ENCODE measurements around the gene PON2. TPM values are rescaled to one million over a fixed set of nuclear protein-coding genes. Genes with fewer than 3 reads are reported as not detected.

The PON2 gene
- polyA plus RNA-seq, 1 donor from 2014 or later, result 23.1 TPM

DNA sequence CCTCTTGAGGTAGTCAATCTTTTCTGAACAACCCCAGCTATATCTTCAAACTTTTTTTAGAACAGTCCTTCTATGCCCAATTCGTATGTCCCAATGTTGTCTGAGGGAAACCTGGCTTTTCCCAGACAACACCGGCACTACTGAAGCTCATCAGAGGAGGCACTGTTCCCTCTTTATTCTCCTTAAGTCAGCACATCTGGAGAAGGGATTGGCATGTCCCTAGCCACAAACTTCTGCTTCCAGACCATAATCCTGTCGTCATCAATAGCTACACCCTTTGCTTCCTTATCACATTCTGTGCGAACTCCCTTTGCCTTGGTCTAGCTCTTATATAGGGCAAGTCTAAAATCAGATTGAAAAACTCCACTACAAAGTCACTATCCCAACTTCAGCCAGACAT, 61.5 kb downstream of the PON2 start:
- Histone ChIP-seq H3K9ac (ENCODE audit: low read length) (no peak overlapping the region), H3K27ac (ENCODE audit: low read length) (no peak overlapping the region), H3K27me3 (ENCODE audit: insufficient read depth, low read depth, low read length) (no peaks in the 10 kb centered on the region), H3K4me3 (ENCODE audit: low read length) (no peak overlapping the region), H3K79me2 (replicated peaks; ENCODE audit: insufficient read depth, low read length) (no peaks in the 10 kb centered on the region), H3K4me2 (ENCODE audit: low read length) (no peak overlapping the region), H3K9me2 (ENCODE audit: insufficient read depth, low read length) (no peaks in the 10 kb centered on the region), H3K9me3 (ENCODE audit: low read length) (no peaks in the 10 kb centered on the region), H3F3A (ENCODE audit: insufficient read depth, low read length, poor library complexity, severe bottlenecking) (no peaks in the 10 kb centered on the region), H3K36me3 (ENCODE audit: insufficient read depth, low read length) (no peaks in the 10 kb centered on the region), H4K20me1 (ENCODE audit: insufficient read depth) (no peaks in the 10 kb centered on the region), H2AFZ (ENCODE audit: low read depth, low read length) (no peak overlapping the region)
- no peak for TF ChIP-seq RAD21 (conservative IDR thresholded peaks at IDR 0.05)
- TF ChIP-seq, protein P1, sequence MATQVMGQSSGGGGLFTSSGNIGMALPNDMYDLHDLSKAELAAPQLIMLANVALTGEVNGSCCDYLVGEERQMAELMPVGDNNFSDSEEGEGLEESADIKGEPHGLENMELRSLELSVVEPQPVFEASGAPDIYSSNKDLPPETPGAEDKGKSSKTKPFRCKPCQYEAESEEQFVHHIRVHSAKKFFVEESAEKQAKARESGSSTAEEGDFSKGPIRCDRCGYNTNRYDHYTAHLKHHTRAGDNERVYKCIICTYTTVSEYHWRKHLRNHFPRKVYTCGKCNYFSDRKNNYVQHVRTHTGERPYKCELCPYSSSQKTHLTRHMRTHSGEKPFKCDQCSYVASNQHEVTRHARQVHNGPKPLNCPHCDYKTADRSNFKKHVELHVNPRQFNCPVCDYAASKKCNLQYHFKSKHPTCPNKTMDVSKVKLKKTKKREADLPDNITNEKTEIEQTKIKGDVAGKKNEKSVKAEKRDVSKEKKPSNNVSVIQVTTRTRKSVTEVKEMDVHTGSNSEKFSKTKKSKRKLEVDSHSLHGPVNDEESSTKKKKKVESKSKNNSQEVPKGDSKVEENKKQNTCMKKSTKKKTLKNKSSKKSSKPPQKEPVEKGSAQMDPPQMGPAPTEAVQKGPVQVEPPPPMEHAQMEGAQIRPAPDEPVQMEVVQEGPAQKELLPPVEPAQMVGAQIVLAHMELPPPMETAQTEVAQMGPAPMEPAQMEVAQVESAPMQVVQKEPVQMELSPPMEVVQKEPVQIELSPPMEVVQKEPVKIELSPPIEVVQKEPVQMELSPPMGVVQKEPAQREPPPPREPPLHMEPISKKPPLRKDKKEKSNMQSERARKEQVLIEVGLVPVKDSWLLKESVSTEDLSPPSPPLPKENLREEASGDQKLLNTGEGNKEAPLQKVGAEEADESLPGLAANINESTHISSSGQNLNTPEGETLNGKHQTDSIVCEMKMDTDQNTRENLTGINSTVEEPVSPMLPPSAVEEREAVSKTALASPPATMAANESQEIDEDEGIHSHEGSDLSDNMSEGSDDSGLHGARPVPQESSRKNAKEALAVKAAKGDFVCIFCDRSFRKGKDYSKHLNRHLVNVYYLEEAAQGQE (IDR thresholded peaks at IDR 0.05; ENCODE audit: borderline replicate concordance), result no peak
- TF ChIP-seq TAF1 (IDR thresholded peaks at IDR 0.05; ENCODE audit: low read depth), result no peak
- TF ChIP-seq, protein P2, sequence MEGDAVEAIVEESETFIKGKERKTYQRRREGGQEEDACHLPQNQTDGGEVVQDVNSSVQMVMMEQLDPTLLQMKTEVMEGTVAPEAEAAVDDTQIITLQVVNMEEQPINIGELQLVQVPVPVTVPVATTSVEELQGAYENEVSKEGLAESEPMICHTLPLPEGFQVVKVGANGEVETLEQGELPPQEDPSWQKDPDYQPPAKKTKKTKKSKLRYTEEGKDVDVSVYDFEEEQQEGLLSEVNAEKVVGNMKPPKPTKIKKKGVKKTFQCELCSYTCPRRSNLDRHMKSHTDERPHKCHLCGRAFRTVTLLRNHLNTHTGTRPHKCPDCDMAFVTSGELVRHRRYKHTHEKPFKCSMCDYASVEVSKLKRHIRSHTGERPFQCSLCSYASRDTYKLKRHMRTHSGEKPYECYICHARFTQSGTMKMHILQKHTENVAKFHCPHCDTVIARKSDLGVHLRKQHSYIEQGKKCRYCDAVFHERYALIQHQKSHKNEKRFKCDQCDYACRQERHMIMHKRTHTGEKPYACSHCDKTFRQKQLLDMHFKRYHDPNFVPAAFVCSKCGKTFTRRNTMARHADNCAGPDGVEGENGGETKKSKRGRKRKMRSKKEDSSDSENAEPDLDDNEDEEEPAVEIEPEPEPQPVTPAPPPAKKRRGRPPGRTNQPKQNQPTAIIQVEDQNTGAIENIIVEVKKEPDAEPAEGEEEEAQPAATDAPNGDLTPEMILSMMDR (IDR thresholded peaks at IDR 0.05; ENCODE audit: poor library complexity, severe bottlenecking), result no peak

DNA sequence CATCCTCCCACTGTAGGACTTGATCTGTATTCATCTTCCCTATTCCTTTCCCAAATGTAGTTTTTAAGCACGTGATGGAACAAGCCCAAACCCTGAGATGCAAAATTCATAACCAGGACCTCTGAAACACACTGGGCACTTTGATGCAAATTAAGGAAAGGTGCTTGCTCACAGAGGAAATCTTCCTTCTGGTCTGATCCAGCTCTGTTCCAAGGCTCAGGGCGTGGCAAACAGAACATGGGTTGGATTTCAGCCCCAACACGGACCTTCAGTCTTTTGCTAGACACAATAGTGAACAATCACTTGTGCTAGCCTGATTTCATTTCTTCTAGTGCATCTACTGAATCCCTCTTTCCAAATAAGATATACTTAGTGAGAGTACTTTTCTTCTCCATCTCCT, 66.6 kb downstream of the PON2 start:
- no peaks in the 10 kb centered on the region for H3K27me3 ChIP-seq (ENCODE audit: insufficient read depth, low read depth, low read length)
- H3K4me2 ChIP-seq (ENCODE audit: low read length), result no peak overlapping the region
- no peaks in the 10 kb centered on the region for H3K36me3 ChIP-seq (ENCODE audit: insufficient read depth, low read length)
- no peak overlapping the region for H3K27ac ChIP-seq (ENCODE audit: low read length)
- H3K9ac ChIP-seq (ENCODE audit: low read length), result no peak overlapping the region
- TF ChIP-seq MXI1 (conservative IDR thresholded peaks at IDR 0.05; ENCODE audit: poor library complexity, severe bottlenecking) (no peak), EP300 (conservative IDR thresholded peaks at IDR 0.05; ENCODE audit: poor library complexity, severe bottlenecking) (no peak), POLR2AphosphoS5 (IDR thresholded peaks at IDR 0.05) (no peak), TAF1 (IDR thresholded peaks at IDR 0.05; ENCODE audit: low read depth) (no peak), RAD21 (conservative IDR thresholded peaks at IDR 0.05) (no peak), SMC3 (conservative IDR thresholded peaks at IDR 0.05; ENCODE audit: poor library complexity) (no peak), EZH2 (IDR thresholded peaks at IDR 0.05; ENCODE audit: borderline replicate concordance, insufficient read depth, low read length, poor library complexity, severe bottlenecking) (no peak)
- TF ChIP-seq, protein P2 (IDR thresholded peaks at IDR 0.05; ENCODE audit: poor library complexity, severe bottlenecking), result no peak
- TF ChIP-seq, protein P1 (IDR thresholded peaks at IDR 0.05; ENCODE audit: borderline replicate concordance), result no peak
- no peaks in the 10 kb centered on the region for H3K9me2 ChIP-seq (ENCODE audit: insufficient read depth, low read length)
- H4K20me1 ChIP-seq (ENCODE audit: insufficient read depth), result no peaks in the 10 kb centered on the region
- no peaks in the 10 kb centered on the region for H3K79me2 ChIP-seq (replicated peaks; ENCODE audit: insufficient read depth, low read length)
- no peak overlapping the region for H3K4me3 ChIP-seq (ENCODE audit: low read length)
- H3K9me3 ChIP-seq (ENCODE audit: low read length), result no peaks in the 10 kb centered on the region
- no peaks in the 10 kb centered on the region for H3F3A ChIP-seq (ENCODE audit: insufficient read depth, low read length, poor library complexity, severe bottlenecking)
- no peak overlapping the region for H2AFZ ChIP-seq (ENCODE audit: low read depth, low read length)
